ENCODE results near the gene SETD4.

SETD4 gene, protein sequence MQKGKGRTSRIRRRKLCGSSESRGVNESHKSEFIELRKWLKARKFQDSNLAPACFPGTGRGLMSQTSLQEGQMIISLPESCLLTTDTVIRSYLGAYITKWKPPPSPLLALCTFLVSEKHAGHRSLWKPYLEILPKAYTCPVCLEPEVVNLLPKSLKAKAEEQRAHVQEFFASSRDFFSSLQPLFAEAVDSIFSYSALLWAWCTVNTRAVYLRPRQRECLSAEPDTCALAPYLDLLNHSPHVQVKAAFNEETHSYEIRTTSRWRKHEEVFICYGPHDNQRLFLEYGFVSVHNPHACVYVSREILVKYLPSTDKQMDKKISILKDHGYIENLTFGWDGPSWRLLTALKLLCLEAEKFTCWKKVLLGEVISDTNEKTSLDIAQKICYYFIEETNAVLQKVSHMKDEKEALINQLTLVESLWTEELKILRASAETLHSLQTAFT

DNA sequence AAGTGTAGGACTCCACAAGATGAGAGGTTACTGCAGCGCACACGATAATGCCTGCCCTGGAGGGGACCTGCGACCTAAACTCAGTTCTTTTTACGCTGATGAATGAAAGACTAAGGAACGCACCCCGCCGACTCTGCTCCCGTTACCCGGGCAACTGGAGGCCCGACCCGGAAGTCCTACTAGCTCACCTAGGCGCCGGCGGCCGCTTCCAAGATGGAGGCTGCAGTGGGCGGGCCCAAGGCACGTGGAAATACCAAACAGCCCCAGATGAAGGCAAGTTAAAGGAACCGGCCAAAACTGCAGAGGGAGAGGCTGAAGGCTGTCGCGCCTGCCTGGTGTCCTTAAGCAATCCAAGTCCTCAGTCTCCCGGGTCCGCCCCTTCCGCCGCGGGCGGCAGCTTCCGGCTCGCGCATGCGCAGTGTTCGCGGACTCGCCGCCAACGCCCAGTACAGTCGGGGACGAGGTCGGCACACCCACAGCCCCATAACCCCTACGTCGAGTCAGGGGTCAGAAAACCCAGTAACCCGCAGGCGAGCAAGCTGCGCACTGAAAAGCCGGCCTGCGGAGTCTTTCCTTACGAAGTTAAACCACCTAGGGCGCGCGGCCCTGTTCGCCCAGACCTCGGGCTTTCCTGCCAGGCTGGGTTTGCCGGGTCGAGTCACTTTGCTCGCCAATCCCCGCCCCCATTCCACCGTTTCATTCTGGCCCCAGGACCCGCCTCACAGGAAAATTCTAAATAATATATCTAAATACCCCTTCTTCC, at the start of gene SETD4:
Gene SETD4, minus strand, starts transcription at position 368 of the 763 bp plus-strand sequence. CDS start 1,638 bp downstream, outside the sequence.
- TF ChIP-seq, protein P1, sequence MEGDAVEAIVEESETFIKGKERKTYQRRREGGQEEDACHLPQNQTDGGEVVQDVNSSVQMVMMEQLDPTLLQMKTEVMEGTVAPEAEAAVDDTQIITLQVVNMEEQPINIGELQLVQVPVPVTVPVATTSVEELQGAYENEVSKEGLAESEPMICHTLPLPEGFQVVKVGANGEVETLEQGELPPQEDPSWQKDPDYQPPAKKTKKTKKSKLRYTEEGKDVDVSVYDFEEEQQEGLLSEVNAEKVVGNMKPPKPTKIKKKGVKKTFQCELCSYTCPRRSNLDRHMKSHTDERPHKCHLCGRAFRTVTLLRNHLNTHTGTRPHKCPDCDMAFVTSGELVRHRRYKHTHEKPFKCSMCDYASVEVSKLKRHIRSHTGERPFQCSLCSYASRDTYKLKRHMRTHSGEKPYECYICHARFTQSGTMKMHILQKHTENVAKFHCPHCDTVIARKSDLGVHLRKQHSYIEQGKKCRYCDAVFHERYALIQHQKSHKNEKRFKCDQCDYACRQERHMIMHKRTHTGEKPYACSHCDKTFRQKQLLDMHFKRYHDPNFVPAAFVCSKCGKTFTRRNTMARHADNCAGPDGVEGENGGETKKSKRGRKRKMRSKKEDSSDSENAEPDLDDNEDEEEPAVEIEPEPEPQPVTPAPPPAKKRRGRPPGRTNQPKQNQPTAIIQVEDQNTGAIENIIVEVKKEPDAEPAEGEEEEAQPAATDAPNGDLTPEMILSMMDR (IDR thresholded peaks at IDR 0.05; ENCODE audit: control insufficient read depth, extremely low read depth, insufficient read depth), result no peak
- peak; percentile 79 for DNase-seq (ENCODE audit: low read depth)
- H3K4me3 ChIP-seq (ENCODE audit: low read depth, low read length), result peak within 1 kb of the TSS; percentile 65

DNA sequence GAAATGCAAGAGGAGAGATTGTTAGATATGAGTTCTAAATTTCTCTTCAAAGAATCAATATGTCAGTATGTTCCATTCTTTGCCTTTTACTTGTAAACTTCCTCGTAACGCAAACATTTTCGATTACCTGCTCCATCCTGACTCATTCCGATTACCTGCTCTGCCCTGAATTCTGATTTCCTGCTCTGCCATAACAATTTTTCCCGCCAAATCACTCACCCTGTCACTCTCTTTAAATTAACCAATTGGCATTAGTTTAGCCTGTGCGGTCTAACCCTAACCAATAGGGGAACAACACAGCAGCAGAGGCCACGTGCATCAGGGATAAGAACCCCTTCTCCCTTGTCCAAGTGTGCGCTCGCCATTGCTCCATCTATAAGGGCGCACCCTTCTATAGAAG, 49.5 kb upstream of the SETD4 start:
- TF ChIP-seq, protein P1 (IDR thresholded peaks at IDR 0.05; ENCODE audit: control insufficient read depth, extremely low read depth, insufficient read depth), result no peak
- no peak overlapping the region for H3K4me3 ChIP-seq (ENCODE audit: low read depth, low read length)
- no peak for DNase-seq (ENCODE audit: low read depth)

DNA sequence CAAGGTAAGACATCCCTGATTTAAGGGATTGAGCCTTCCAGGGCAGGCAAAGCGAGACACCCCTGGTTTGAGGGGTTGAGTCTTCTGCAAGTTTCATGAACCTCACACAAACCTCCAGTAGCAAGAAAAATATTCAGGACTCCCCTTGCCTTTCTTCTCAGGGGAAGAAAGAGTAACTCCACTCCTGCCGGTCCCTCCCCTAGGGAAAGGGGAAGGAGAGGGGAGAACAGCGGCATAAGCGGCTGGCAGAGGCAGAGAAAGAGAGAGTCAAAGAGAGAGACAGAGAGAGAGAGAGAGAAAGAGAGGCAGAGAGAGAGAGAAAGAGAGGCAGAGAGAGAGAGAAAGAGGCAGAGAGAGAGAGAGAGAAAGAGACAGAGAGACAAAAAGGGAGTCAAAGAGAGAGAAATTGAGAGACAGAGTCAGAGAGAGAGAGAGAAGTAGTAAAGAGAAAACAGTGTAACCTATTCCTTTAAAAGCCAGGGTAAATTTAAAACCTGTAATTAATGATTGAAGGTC, 45.1 kb upstream of the SETD4 start:
- H3K4me3 ChIP-seq (ENCODE audit: low read depth, low read length), result no peak overlapping the region
- TF ChIP-seq, protein P1 (IDR thresholded peaks at IDR 0.05; ENCODE audit: control insufficient read depth, extremely low read depth, insufficient read depth), result no peak
- DNase-seq (ENCODE audit: low read depth), result no peak

DNA sequence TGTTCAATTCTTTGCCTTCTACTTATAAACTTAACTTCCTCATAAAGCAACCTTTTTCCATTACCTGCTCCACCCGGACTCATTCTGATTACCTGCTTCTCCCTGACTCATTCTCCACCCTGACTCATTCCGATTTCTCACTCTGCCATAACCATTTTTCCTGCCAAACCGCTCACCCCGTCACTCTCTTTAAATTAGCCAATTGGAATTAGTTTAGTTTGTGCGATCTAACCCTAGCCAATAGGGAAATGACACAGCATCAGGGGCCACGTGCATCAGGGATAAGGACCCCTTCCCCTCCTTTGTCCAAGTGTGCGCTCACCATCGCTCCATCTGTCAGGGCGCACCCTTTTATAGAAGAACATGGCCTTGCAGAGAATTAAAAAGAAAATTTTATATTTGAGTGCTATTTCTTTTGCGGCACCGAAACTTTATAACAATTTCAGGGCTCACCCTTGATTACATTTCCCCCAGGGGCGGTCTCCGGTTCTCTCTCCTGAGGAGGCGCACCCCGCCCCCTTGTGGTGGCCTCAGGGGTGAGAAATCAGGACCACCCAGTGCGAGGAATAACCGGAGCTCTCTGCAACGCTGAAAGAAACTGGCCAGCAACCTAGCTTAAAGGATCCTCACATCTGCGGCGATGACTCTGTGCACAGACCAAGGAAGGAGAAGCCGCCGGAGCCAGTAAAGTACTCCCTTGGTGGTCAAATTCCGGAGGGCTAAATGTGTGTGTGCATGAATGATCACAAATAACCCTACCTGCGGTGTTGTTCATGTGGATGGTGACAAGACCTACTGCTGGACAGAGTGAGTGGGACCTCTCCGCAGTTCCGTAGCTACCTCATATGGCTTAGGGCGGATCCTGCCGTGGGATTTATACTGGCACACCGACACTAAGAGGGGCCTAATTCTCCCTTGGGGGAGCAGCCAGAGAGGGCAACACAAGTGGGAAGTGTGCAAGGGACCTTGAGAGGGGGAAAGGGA, 44.3 kb upstream of the SETD4 start:
- DNase-seq (ENCODE audit: low read depth), result no peak
- TF ChIP-seq, protein P1 (IDR thresholded peaks at IDR 0.05; ENCODE audit: control insufficient read depth, extremely low read depth, insufficient read depth), result no peak
- no peak overlapping the region for H3K4me3 ChIP-seq (ENCODE audit: low read depth, low read length)

DNA sequence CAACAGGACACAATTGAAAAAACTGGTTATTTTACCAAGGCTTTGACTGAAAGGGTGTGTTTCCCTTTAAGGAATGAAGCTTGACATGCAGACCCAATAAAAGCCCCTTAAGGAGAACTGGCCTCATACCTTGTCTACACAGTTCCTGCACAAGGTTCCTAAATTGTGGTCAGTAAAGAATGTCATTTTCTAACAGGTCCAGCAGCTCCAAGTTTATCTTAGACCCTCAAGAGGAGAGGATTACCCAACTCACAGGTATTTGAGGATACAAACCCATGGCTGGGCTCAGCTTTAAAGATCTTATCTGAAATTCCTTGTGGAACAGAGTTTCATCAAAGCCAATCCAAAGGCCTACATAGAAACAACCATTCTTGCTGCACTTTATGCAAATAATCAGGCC, 43.1 kb upstream of the SETD4 start:
- DNase-seq (ENCODE audit: low read depth), result no peak
- H3K4me3 ChIP-seq (ENCODE audit: low read depth, low read length), result no peak overlapping the region
- TF ChIP-seq, protein P1 (IDR thresholded peaks at IDR 0.05; ENCODE audit: control insufficient read depth, extremely low read depth, insufficient read depth), result no peak
